Osteoblast (primary cell): ENCODE results near the gene HLA-DOB. TPM values are rescaled to one million over a fixed set of nuclear protein-coding genes. Genes with fewer than 3 reads are reported as not detected.

Experiments
- DNase-seq: peaks from one replicate; pipeline ENCODE4 v3.0.0; 2011; ENCODE audit warnings: low spot score, mixed read lengths; ENCODE audit not compliant: insufficient read length; ENCODE audit errors: missing footprints
- H2AFZ ChIP-seq: 2 replicates; pipeline ENCODE4 v1.6.0; 2011; ENCODE audit warnings: mild to moderate bottlenecking, low read length
- H3K27ac ChIP-seq: 2 replicates; pipeline ENCODE4 v1.5.1; 2011; ENCODE audit warnings: mild to moderate bottlenecking, low read depth, low read length, moderate library complexity
- H3K27me3 ChIP-seq: 2 replicates; pipeline ENCODE4 v1.6.0; 2012; ENCODE audit warnings: mild to moderate bottlenecking, control low read depth, inconsistent platforms, low read length, moderate library complexity; ENCODE audit not compliant: insufficient read depth
- H3K36me3 ChIP-seq: 2 replicates; pipeline ENCODE4 v1.5.1; 2011; ENCODE audit warnings: mild to moderate bottlenecking, low read length, control low read depth, moderate library complexity; ENCODE audit not compliant: insufficient read depth
- H3K4me1 ChIP-seq: 2 replicates; pipeline ENCODE4 v1.5.1; 2011; ENCODE audit warnings: mild to moderate bottlenecking, low read length, control low read depth, moderate library complexity; ENCODE audit not compliant: insufficient read depth
- H3K4me2 ChIP-seq: 2 replicates; pipeline ENCODE4 v1.6.0; 2011; ENCODE audit warnings: mild to moderate bottlenecking, low read length; ENCODE audit not compliant: insufficient read depth
- H3K4me3 ChIP-seq: fragments of 200-600 bp; sonication (generic); 3 replicates; pipeline ENCODE4 v1.5.1; 2012; ENCODE audit warnings: mild to moderate bottlenecking, low read length, inconsistent platforms; ENCODE audit not compliant: insufficient read depth
- H3K79me2 ChIP-seq: 2 replicates; pipeline ENCODE4 v1.6.0; 2012; ENCODE audit warnings: mild to moderate bottlenecking, low read length, control low read depth, inconsistent platforms; ENCODE audit not compliant: insufficient read depth
- H3K9me3 ChIP-seq: 2 replicates; pipeline ENCODE4 v1.5.1; 2011; ENCODE audit warnings: low read depth, low read length, control low read depth
- H4K20me1 ChIP-seq: 2 replicates; pipeline ENCODE4 v1.6.0; 2012; ENCODE audit warnings: mild to moderate bottlenecking, low read length, control low read depth; ENCODE audit not compliant: insufficient read depth
- CTCF ChIP-seq: IDR thresholded peaks from 2 replicates; pipeline ENCODE4 v1.5.1; 2011; ENCODE audit warnings: mild to moderate bottlenecking, low read depth, low read length, moderate library complexity; ENCODE audit errors: extremely low read depth
- total RNA-seq: library from RNA; depleted of rRNA; stranded (reverse); fragments of >200 nt; gene quantifications from 2 replicates; pipeline ENCODE4 v1.2.3, GENCODE V29; 2012

Gene HLA-DOB
- total RNA-seq, 1 donor = 0.36 TPM

GRCh38 chr6:32835167-32835893, 18.5 kb upstream of the HLA-DOB start:
- Histone ChIP-seq H3K27ac (no peak overlapping the region), H3K9me3 (no peaks in the 10 kb centered on the region), H3K36me3 (peaks cover 22% of the 10 kb centered on the region), H4K20me1 (no peaks in the 10 kb centered on the region), H3K79me2 (peaks cover 5% of the 10 kb centered on the region), H3K4me2 (no peak overlapping the region), H3K4me1 (peaks cover 9% of the 10 kb centered on the region), H2AFZ (no peak overlapping the region), H3K4me3 (no peak overlapping the region), H3K27me3 (no peaks in the 10 kb centered on the region)
- no peak for TF ChIP-seq CTCF
- DNase-seq = peak; percentile 53

GRCh38 chr6:32833664-32834063, 16.9 kb upstream of the HLA-DOB start:
- no peak for TF ChIP-seq CTCF
- DNase-seq = no peak
- Histone ChIP-seq H3K27ac (no peak overlapping the region), H3K36me3 (peaks cover 29% of the 10 kb centered on the region), H3K27me3 (no peaks in the 10 kb centered on the region), H3K4me1 (peaks cover 9% of the 10 kb centered on the region), H3K4me3 (no peak overlapping the region), H3K79me2 (peaks cover 5% of the 10 kb centered on the region), H3K9me3 (no peaks in the 10 kb centered on the region), H2AFZ (no peak overlapping the region), H4K20me1 (no peaks in the 10 kb centered on the region), H3K4me2 (no peak overlapping the region)

- Histone ChIP-seq H4K20me1 (no peaks in the 10 kb centered on the region), H3K36me3 (peaks cover 29% of the 10 kb centered on the region), H3K27ac (no peak overlapping the region), H3K27me3 (no peaks in the 10 kb centered on the region), H3K79me2 (peaks cover under 1% of the 10 kb centered on the region), H3K4me1 (peaks cover 4% of the 10 kb centered on the region), H3K9me3 (no peaks in the 10 kb centered on the region), H3K4me3 (no peak overlapping the region), H2AFZ (no peak overlapping the region), H3K4me2 (no peak overlapping the region)
- TF ChIP-seq CTCF = no peak
- no peak for DNase-seq
Observed at GRCh38 chr6:32832535-32832934, 15.7 kb upstream of the HLA-DOB start.

GRCh38 chr6:32830936-32831335, 14.1 kb upstream of the HLA-DOB start:
- Histone ChIP-seq H3K27me3 (no peaks in the 10 kb centered on the region), H3K9me3 (no peaks in the 10 kb centered on the region), H3K4me3 (no peak overlapping the region), H3K79me2 (no peaks in the 10 kb centered on the region), H3K27ac (no peak overlapping the region), H3K4me1 (peaks cover 4% of the 10 kb centered on the region), H3K4me2 (no peak overlapping the region), H3K36me3 (peaks cover 29% of the 10 kb centered on the region), H4K20me1 (no peaks in the 10 kb centered on the region), H2AFZ (no peak overlapping the region)
- TF ChIP-seq CTCF = no peak
- DNase-seq = peak; percentile 6
